Skeletal muscle satellite cell (primary cell): ENCODE data around the gene ORM2.

ENCODE experiments used
- H3K27me3 ChIP-seq: 2 replicates; pipeline ENCODE4 v1.7.0; 2013; ENCODE audit warnings: low read length; ENCODE audit not compliant: control insufficient read depth, insufficient read depth
- H3K36me3 ChIP-seq: 2 replicates; pipeline ENCODE4 v1.7.0; 2013; ENCODE audit warnings: mild to moderate bottlenecking, control low read depth, low read length; ENCODE audit not compliant: insufficient read depth
- H3K4me1 ChIP-seq: 2 replicates; pipeline ENCODE4 v1.7.0; 2013; ENCODE audit warnings: low read length; ENCODE audit not compliant: control insufficient read depth, insufficient read depth
- H3K4me2 ChIP-seq: 2 replicates; pipeline ENCODE4 v1.7.0; 2013; ENCODE audit warnings: mild to moderate bottlenecking, low read length
- H3K4me3 ChIP-seq: 2 replicates; pipeline ENCODE4 v1.7.0; 2013; ENCODE audit warnings: low read length
- H3K9ac ChIP-seq: 2 replicates; pipeline ENCODE4 v1.7.0; 2013; ENCODE audit warnings: mild to moderate bottlenecking, low read depth, low read length, moderate library complexity
- H3K9me3 ChIP-seq: replicated peaks from 2 replicates; pipeline ENCODE4 v1.7.0; 2013; ENCODE audit warnings: mild to moderate bottlenecking, control low read depth, low read length

ORM2 gene

GRCh38 chr9:114338187-114338586 lies 8.5 kb downstream of the ORM2 start:
- Histone ChIP-seq H3K4me1 (no peaks in the 10 kb centered on the region), H3K9me3 (no peaks in the 10 kb centered on the region), H3K4me2 (no peak overlapping the region), H3K9ac (no peak overlapping the region), H3K36me3 (peaks cover 33% of the 10 kb centered on the region), H3K4me3 (no peak overlapping the region), H3K27me3 (no peaks in the 10 kb centered on the region)

- Histone ChIP-seq H3K4me2 (no peak overlapping the region), H3K36me3 (peaks cover 39% of the 10 kb centered on the region), H3K4me1 (no peaks in the 10 kb centered on the region), H3K27me3 (no peaks in the 10 kb centered on the region), H3K9ac (no peak overlapping the region), H3K4me3 (no peak overlapping the region), H3K9me3 (no peaks in the 10 kb centered on the region)
Measured at GRCh38 chr9:114339130-114339908, 9.7 kb downstream of the ORM2 start.

- H3K9ac ChIP-seq = no peak overlapping the region
- no peaks in the 10 kb centered on the region for H3K9me3 ChIP-seq
- peaks cover 52% of the 10 kb centered on the region for H3K36me3 ChIP-seq
- H3K4me3 ChIP-seq = no peak overlapping the region
- no peaks in the 10 kb centered on the region for H3K4me1 ChIP-seq
- H3K27me3 ChIP-seq = no peaks in the 10 kb centered on the region
- no peak overlapping the region for H3K4me2 ChIP-seq
Measured at GRCh38 chr9:114341152-114341830, 11.6 kb downstream of the ORM2 start.

- no peaks in the 10 kb centered on the region for H3K9me3 ChIP-seq
- no peak overlapping the region for H3K4me2 ChIP-seq
- H3K27me3 ChIP-seq = no peaks in the 10 kb centered on the region
- peaks cover 54% of the 10 kb centered on the region for H3K36me3 ChIP-seq
- no peak overlapping the region for H3K4me3 ChIP-seq
- no peak overlapping the region for H3K9ac ChIP-seq
- no peaks in the 10 kb centered on the region for H3K4me1 ChIP-seq
Measured at GRCh38 chr9:114341991-114342390, 12.3 kb downstream of the ORM2 start.

- Histone ChIP-seq H3K4me2 (no peak overlapping the region), H3K27me3 (no peaks in the 10 kb centered on the region), H3K4me3 (no peak overlapping the region), H3K9ac (no peak overlapping the region), H3K36me3 (peaks cover 56% of the 10 kb centered on the region), H3K4me1 (no peaks in the 10 kb centered on the region), H3K9me3 (no peaks in the 10 kb centered on the region)
Measured at GRCh38 chr9:114342755-114343440, 13.2 kb downstream of the ORM2 start.

GRCh38 chr9:114343471-114344187 lies 14.0 kb downstream of the ORM2 start:
- H3K4me3 ChIP-seq = no peak overlapping the region
- H3K9ac ChIP-seq = no peak overlapping the region
- H3K9me3 ChIP-seq = no peaks in the 10 kb centered on the region
- H3K27me3 ChIP-seq = no peaks in the 10 kb centered on the region
- H3K36me3 ChIP-seq = peaks cover 50% of the 10 kb centered on the region
- no peak overlapping the region for H3K4me2 ChIP-seq
- peaks cover 4% of the 10 kb centered on the region for H3K4me1 ChIP-seq

- Histone ChIP-seq H3K9ac (no peak overlapping the region), H3K4me2 (no peak overlapping the region), H3K36me3 (peaks cover 50% of the 10 kb centered on the region), H3K9me3 (no peaks in the 10 kb centered on the region), H3K4me1 (peaks cover 8% of the 10 kb centered on the region), H3K27me3 (no peaks in the 10 kb centered on the region), H3K4me3 (no peak overlapping the region)
Measured at GRCh38 chr9:114344188-114344566, 14.5 kb downstream of the ORM2 start.

GRCh38 chr9:114344692-114345091 lies 15.0 kb downstream of the ORM2 start:
- H3K27me3 ChIP-seq = no peaks in the 10 kb centered on the region
- H3K9ac ChIP-seq = no peak overlapping the region
- H3K4me3 ChIP-seq = no peak overlapping the region
- H3K36me3 ChIP-seq = peaks cover 48% of the 10 kb centered on the region
- H3K4me2 ChIP-seq = no peak overlapping the region
- no peaks in the 10 kb centered on the region for H3K9me3 ChIP-seq
- peaks cover 14% of the 10 kb centered on the region for H3K4me1 ChIP-seq

- Histone ChIP-seq H3K36me3 (peaks cover 55% of the 10 kb centered on the region), H3K9ac (no peak overlapping the region), H3K9me3 (no peaks in the 10 kb centered on the region), H3K27me3 (no peaks in the 10 kb centered on the region), H3K4me1 (peaks cover 16% of the 10 kb centered on the region), H3K4me2 (no peak overlapping the region), H3K4me3 (no peak overlapping the region)
Measured at GRCh38 chr9:114345493-114346065, 15.9 kb downstream of the ORM2 start.

- no peaks in the 10 kb centered on the region for H3K27me3 ChIP-seq
- no peaks in the 10 kb centered on the region for H3K9me3 ChIP-seq
- H3K9ac ChIP-seq = no peak overlapping the region
- peaks cover 16% of the 10 kb centered on the region for H3K4me1 ChIP-seq
- no peak overlapping the region for H3K4me3 ChIP-seq
- H3K4me2 ChIP-seq = no peak overlapping the region
- peaks cover 52% of the 10 kb centered on the region for H3K36me3 ChIP-seq
Measured at GRCh38 chr9:114346146-114346545, 16.5 kb downstream of the ORM2 start.

- Histone ChIP-seq H3K4me2 (no peak overlapping the region), H3K27me3 (no peaks in the 10 kb centered on the region), H3K9me3 (no peaks in the 10 kb centered on the region), H3K4me3 (no peak overlapping the region), H3K9ac (no peak overlapping the region), H3K36me3 (peaks cover 48% of the 10 kb centered on the region), H3K4me1 (peaks cover 16% of the 10 kb centered on the region)
Measured at GRCh38 chr9:114347675-114348074, 18.0 kb downstream of the ORM2 start.
